Endodermal cell (in vitro differentiated cells): ENCODE measurements around the gene ST6GALNAC6. TPM values are rescaled to one million over a fixed set of nuclear protein-coding genes. Genes with fewer than 3 reads are reported as not detected.

ENCODE experiments used
- DNase-seq: peaks from one replicate; pipeline ENCODE4 v3.0.0-alpha.2; 2017
- H3K27ac ChIP-seq: 2 replicates; pipeline ENCODE4 v1.5.1; 2013; ENCODE audit warnings: mild to moderate bottlenecking, low read depth, low read length, moderate library complexity
- H3K27me3 ChIP-seq: 2 replicates; pipeline ENCODE4 v1.6.1; 2013; ENCODE audit warnings: mild to moderate bottlenecking, low read length, moderate library complexity; ENCODE audit not compliant: insufficient read depth, control insufficient read depth, poor library complexity, severe bottlenecking
- H3K36me3 ChIP-seq: 2 replicates; pipeline ENCODE4 v1.7.0; 2013; ENCODE audit warnings: mild to moderate bottlenecking, low read length, moderate library complexity; ENCODE audit not compliant: control insufficient read depth, insufficient read depth
- H3K4me1 ChIP-seq: one replicate; pipeline ENCODE4 v1.7.0; 2013; ENCODE audit warnings: low read length; ENCODE audit not compliant: control insufficient read depth, insufficient read depth
- H3K4me3 ChIP-seq: 2 replicates; pipeline ENCODE4 v1.5.1; 2013; ENCODE audit warnings: mild to moderate bottlenecking, low read length, moderate library complexity
- H3K9ac ChIP-seq: 2 replicates; pipeline ENCODE4 v1.6.1; 2013; ENCODE audit warnings: mild to moderate bottlenecking, low read length, moderate library complexity; ENCODE audit not compliant: poor library complexity, severe bottlenecking; ENCODE audit errors: extremely low read depth
- H3K9me3 ChIP-seq: 2 replicates; pipeline ENCODE4 v1.6.1; 2013; ENCODE audit warnings: mild to moderate bottlenecking, low read length, moderate library complexity; ENCODE audit not compliant: control insufficient read depth
- H3K27ac Mint-ChIP-seq: 2 replicates; pipeline ENCODE4 v1.8.0; 2020; ENCODE audit warnings: mixed read lengths
- H3K27me3 Mint-ChIP-seq: 2 replicates; pipeline ENCODE4 v1.8.0; 2021; ENCODE audit warnings: mild to moderate bottlenecking, mixed read lengths; ENCODE audit not compliant: insufficient read depth
- H3K36me3 Mint-ChIP-seq: 2 replicates; pipeline ENCODE4 v1.8.0; 2020; ENCODE audit warnings: low read depth, mixed read lengths
- H3K4me1 Mint-ChIP-seq: 2 replicates; pipeline ENCODE4 v1.8.0; 2020; ENCODE audit warnings: mixed read lengths
- H3K4me3 Mint-ChIP-seq: 2 replicates; pipeline ENCODE4 v1.8.0; 2020; ENCODE audit warnings: mild to moderate bottlenecking, moderate library complexity, mixed read lengths
- H3K9me3 Mint-ChIP-seq: 2 replicates; pipeline ENCODE4 v1.8.0; 2020; ENCODE audit warnings: mild to moderate bottlenecking, mixed read lengths
- WGBS, 2 experiments: methylation state at CpG; one replicate each; pipeline versions ENCODE4 v1.1.5 to v1.1.7; 2013; ENCODE audit warnings: missing lambda C conversion rate in 2 of 2, mixed read lengths in 1 of 2; ENCODE audit not compliant: insufficient coverage in 1 of 2, insufficient read length in 1 of 2; 5-methylcytosine and 5-hydroxymethylcytosine counted together
- total RNA-seq, 2 donors: library from RNA; stranded (reverse); fragmentation: NEBNext Ultra II Directional in 1 of 2; extraction: Animal tissue kit (Norgen Biotek cat#: 25700) in 1 of 2; gene quantifications; 2 replicates in 1 of 2; 3 replicates in 1 of 2; pipeline ENCODE4 v1.2.1, GENCODE V29; 2021
- TF ChIP-seq, protein P1 (sequence below): fragments of 200-600 bp; sonication (generic); conservative IDR thresholded peaks from 2 replicates; pipeline ENCODE4 v1.5.0; 2021; ENCODE audit warnings: antibody characterized with exemption, mild to moderate bottlenecking

ST6GALNAC6 gene
- total RNA-seq, 2 donors from 2014 or later, result 42.3 to 44.2 TPM

DNA sequence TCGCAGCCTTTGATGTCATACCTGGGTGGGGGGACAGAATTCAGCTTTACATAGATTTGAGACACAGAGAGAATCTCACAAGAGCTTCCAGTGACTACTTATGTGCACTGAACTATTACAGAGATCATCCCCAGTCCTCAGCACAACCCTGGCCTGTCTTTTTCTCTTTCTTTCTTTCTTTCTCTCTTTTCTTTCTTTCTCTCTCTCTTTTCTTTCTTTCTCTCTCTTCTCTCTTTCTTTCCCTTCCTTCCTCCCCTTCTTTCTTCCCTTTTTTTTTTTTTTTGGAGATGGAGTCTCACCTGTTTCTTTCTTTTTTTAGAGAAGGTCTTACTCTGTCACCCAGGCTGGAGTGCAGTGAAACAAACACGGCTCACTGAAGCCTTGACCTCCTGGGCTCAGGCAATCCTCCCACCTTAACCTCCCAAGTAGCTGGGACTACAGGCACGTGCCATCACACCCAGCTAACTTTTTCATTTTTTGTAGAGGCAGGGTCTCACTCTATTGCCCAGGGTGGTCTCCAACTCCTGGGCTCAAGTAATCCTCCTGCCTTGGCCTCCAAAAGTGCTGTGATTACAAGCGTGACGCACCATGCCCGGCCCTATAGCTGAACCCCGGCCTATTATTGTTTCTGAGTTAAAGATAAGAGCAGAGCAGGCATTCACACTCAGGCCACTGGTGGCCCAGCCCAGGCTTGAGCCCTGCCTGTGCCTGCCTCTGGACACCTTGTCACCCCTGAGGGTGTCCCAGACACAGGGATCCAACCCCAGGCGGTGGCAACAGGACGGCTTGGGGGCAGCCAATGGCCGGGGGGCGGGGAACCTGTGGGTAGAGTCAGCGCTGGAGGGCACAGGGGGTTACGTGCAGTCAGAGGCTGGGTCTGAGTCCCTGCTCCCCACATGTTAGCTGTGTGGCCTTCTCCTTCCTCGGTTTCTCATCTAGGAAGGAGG is 26.8 kb upstream of the ST6GALNAC6 start:
- Mint-ChIP-seq H3K27me3 (peaks cover 59% of the 10 kb centered on the region), H3K9me3 (no peaks in the 10 kb centered on the region), H3K4me3 (peak overlapping the region; percentile 76), H3K4me1 (peaks cover 7% of the 10 kb centered on the region), H3K27ac (no peak overlapping the region), H3K36me3 (no peaks in the 10 kb centered on the region)
- Histone ChIP-seq H3K27me3 (peaks cover 59% of the 10 kb centered on the region), H3K4me1 (no peaks in the 10 kb centered on the region), H3K36me3 (no peaks in the 10 kb centered on the region), H3K9ac (no peak overlapping the region), H3K9me3 (no peaks in the 10 kb centered on the region), H3K27ac (no peak overlapping the region), H3K4me3 (peak overlapping the region; percentile 75)
- DNase-seq, result peak; percentile 67
- TF ChIP-seq, protein P1, sequence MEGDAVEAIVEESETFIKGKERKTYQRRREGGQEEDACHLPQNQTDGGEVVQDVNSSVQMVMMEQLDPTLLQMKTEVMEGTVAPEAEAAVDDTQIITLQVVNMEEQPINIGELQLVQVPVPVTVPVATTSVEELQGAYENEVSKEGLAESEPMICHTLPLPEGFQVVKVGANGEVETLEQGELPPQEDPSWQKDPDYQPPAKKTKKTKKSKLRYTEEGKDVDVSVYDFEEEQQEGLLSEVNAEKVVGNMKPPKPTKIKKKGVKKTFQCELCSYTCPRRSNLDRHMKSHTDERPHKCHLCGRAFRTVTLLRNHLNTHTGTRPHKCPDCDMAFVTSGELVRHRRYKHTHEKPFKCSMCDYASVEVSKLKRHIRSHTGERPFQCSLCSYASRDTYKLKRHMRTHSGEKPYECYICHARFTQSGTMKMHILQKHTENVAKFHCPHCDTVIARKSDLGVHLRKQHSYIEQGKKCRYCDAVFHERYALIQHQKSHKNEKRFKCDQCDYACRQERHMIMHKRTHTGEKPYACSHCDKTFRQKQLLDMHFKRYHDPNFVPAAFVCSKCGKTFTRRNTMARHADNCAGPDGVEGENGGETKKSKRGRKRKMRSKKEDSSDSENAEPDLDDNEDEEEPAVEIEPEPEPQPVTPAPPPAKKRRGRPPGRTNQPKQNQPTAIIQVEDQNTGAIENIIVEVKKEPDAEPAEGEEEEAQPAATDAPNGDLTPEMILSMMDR, result no peak
- WGBS, 2 experiments, result 66 to 69% methylated on average over 10 to 14 of the region's 14 CpGs

DNA sequence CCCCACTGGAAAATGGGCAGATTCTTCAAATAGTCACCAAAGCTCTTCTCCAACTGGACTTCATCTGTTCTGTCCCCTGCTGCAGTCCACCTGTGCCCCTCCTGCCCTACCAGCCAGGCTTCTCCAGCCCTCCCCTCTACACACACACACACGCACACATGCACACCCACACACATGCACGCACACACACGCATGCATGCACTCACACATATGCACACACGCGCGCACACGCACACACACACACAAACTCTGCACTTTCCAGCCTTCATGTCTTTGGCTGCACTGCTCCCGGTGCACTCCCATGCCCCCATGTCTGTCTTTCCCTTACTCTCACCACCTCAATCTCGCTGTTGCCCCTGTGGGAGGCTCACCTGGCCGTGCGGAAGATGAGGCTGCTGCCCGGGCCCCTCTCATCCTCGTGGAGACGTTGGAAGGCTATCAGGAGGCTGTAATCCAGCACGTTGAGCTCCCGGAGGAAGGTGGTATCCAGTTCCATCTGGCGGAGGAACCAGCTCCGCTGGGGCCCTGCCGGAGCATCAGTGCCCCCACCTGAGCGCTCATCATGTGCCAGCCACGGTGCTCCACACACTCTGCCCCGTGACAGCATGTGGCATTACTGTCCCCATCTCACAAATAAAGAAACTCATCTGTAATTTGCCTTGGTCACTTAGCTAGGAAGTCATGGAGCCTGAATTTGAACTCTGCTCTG is 25.5 kb upstream of the ST6GALNAC6 start:
- Histone ChIP-seq H3K9ac (no peak overlapping the region), H3K4me1 (no peaks in the 10 kb centered on the region), H3K36me3 (no peaks in the 10 kb centered on the region), H3K27ac (no peak overlapping the region), H3K9me3 (no peaks in the 10 kb centered on the region), H3K4me3 (no peak overlapping the region), H3K27me3 (peaks cover 54% of the 10 kb centered on the region)
- 89 to 91% methylated on average over 16 to 22 of the region's 22 CpGs for WGBS, 2 experiments
- no peak for DNase-seq
- H3K27ac Mint-ChIP-seq, result no peak overlapping the region
- TF ChIP-seq, protein P1, result no peak
- H3K27me3 Mint-ChIP-seq, result peaks cover 60% of the 10 kb centered on the region
- H3K4me3 Mint-ChIP-seq, result no peak overlapping the region
- peaks cover under 1% of the 10 kb centered on the region for H3K4me1 Mint-ChIP-seq
- H3K36me3 Mint-ChIP-seq, result no peaks in the 10 kb centered on the region
- H3K9me3 Mint-ChIP-seq, result no peaks in the 10 kb centered on the region

DNA sequence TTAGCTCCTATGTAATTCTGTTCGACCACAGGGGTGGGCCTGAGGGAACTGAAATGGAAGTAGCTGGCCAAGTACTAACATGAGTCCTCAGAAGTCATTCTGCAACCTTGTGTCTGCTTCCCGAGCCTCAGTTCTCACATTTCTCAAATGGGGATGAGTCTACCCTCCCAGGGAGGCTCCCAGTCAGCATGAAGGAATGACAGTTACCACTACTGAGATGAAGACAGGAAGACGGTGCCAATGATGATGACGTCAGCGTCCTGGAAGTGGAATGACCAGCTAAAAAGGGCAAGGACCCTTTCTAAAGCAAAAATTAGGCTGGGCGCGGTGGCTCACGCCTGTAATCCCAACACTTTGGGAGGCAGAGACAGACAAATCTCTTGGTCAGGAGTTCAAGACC is 24.4 kb upstream of the ST6GALNAC6 start:
- Mint-ChIP-seq H3K27ac (no peak overlapping the region), H3K36me3 (no peaks in the 10 kb centered on the region)
- no peak overlapping the region for H3K9ac ChIP-seq

More for the DNA sequence above, 24.4 kb upstream of the ST6GALNAC6 start:
- Histone ChIP-seq H3K4me3 (no peak overlapping the region), H3K27ac (no peak overlapping the region), H3K27me3 (peaks cover 43% of the 10 kb centered on the region), H3K36me3 (no peaks in the 10 kb centered on the region), H3K9me3 (no peaks in the 10 kb centered on the region), H3K4me1 (no peaks in the 10 kb centered on the region)
- Mint-ChIP-seq H3K4me3 (no peak overlapping the region), H3K9me3 (no peaks in the 10 kb centered on the region), H3K27me3 (peaks cover 49% of the 10 kb centered on the region), H3K4me1 (no peaks in the 10 kb centered on the region)
- DNase-seq, result no peak
- 90 to 91% methylated on average over 8 of the region's 8 CpGs for WGBS, 2 experiments
- TF ChIP-seq, protein P1, result no peak
